GM21737 (cell line): Measurements from ENCODE around the gene TARBP1.

ENCODE experiments used
- ATAC-seq: cut with Tn5 transposase; IDR thresholded peaks from one replicate; pipeline ENCODE4 v1.9.1; 2021; ENCODE audit warnings: mild to moderate bottlenecking, moderate library complexity; ENCODE audit not compliant: unreplicated experiment

The TARBP1 gene

DNA sequence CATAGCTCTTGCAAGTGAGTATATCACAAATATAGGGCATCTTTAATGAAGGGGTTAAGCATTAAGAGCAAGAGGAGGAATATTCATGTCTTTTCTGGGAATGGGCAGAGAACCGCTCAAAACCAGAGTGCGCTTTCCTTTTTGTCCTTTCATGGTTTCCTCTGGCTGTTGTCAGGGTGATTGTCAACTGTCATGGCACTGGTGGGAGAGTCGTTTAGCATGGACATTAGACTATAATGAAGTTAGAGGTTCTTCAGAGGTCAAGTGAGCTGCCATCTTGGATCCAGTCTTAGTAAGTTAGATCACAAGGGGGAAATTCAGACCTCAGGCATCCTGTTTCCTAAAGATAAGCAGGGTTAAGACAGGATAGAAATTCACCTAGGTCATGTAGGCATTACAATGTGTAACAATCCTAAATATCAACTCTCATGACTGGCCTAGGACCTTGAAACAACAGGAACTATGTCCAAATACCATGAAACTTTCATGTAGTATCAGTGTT lies 117.8 kb downstream of the TARBP1 start:
- ATAC-seq: no peak

DNA sequence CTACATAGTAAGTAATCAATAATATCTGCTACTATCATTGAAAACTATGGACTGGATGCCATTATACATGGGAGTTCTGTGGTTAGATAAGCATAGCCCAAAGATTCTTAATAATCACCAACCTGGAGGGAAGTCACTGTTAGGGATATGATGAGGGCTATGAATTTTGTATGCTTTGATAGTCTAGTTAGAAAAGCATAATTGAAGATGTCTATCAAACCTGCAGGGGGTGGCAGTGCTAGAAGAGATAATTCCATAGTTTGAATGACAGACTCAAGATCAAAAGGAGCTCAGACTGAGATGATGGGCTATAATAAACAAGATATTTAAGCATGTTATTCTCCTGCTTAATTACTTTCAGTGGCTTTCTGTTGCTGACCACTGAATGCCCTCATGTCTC lies 121.1 kb downstream of the TARBP1 start:
- ATAC-seq: no peak

DNA sequence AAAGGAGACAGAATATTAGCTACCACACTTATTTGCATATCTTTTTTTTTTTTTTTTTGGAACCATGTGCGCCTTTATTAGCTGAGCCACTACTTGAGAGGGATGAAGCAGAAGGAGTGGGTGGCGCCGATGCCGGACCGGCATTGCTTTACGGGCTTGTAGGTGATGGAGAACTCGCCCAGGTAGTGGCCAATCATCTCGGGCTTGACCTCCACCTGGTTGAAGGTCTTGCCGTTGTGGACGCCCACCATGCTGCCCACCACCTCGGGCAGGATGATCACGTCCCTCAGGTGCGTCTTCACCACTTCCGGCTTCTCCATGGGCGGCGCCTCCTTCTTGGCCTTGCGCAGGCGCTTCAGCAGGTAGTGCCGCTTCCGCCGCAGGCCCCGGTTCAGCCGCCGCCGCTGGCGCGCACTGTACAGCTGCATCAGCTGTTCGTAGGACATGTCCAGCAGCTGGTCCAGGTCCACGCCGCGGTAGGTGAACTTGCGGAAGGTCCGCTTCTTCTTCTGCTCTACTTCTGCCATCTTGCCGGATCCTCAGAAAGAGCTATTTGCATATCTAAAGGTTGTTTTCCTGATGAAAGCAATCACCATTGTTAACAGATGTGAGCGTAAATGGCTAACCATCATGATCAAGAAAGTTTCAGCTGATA lies 122.2 kb downstream of the TARBP1 start:
- ATAC-seq: peak; percentile 53

DNA sequence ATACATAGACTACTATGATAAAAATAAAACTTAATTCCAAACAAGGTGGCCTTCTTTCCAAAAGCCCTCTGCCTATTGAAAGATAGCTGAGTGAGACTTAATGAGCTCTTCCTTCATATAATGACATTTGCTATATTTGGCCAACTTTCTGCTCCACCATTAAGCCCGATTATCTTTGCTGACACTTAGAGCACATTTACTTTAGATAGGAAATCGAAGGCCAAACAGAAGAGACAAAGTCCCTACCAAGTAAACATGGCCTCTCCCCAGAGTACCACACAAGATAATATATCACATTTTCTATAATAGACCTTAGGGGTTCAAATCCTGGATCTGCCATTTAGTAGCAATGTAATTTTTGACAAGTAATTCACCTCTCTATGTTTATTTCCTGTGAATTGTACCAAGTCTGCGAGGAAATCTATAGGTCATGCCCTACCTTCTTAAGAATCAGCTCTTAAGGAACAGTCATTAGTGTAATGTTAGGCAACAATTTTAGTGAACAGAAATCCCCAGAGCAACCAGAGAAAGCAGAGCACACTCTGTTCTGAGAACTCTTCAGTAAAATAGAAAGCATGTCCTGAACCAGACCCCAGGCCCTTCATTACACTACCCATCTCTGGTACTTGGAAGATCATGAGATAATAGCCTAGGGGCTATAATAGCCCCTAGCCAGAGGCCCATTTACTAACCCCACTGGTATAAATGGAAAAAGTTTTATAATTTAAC lies 123.0 kb downstream of the TARBP1 start:
- no peak for ATAC-seq

DNA sequence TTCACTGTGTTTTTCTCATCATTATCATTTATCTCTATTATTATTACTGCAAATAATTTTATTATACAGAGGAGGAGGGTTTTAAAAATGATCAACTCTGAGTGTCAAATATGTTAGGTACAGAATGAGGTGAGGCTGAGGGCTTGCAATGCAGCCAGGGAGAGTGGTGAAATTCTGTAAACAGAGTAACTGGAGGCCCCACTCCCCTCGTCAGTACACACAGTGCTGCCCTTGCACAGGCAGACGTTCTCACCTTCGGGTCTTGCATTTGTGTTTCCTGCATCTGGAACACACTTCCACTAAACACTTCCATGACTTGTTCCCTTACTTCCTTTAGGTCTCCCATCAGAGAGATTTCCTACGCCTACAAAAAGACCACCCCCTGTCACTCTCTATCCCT lies 130.0 kb downstream of the TARBP1 start:
- no peak for ATAC-seq

DNA sequence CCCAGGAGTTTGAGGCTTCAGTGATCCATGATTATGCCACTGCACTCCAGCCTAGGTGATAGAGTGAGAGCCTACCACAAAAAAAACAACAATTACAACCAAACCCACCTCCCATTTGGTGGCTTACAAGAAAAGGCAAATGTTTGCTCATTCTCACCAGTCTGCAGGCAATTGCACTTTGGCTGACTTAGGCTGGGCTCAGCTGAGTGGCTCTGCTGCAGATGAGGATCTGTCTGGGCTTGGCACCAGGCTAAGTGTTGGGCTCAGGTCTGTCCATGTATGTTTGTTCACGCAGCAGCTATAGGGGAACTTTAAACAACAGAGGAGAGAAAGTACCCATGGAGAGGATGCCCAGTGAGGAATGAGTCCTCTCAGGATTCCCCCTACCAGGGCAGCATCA lies 133.7 kb downstream of the TARBP1 start:
- no peak for ATAC-seq

DNA sequence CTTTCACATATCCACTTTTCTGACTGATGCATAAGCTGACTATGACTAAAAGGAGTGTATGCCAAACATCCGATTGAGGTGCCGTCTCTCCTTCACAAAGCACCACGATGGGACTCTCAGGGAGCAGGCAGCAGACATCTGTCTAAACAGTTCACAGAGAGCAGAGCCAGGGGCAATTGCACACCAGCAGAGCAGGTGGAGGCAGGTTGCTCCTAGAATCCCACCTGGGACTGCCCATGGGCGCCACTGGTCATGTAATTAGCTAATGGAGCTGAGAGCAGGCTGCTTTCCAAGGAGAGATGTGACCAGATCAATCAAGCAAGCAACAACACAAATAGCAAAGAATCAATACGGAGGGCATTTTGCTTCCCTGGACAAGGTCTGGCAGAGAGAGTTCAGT lies 136.2 kb downstream of the TARBP1 start:
- ATAC-seq: no peak
